Stimulated activated CD4-positive, alpha-beta T cell treated with anti-CD3 and anti-CD28 coated beads, Interleukin-2, amount 100 ng/mL, for 48 hours (primary cell): ENCODE data around the gene CASS4.
"Not testable (repeated sequence)": the region's sequence is repeated elsewhere in the genome, so short reads cannot be mapped to it uniquely, and the experiment has no call there.

Experiments used
- DNase-seq, 2 donors: peaks; one replicate each; pipeline ENCODE4 v3.0.0-alpha.2; 2020

CASS4 gene

GRCh38 chr20:56392881-56393482 is 19.1 kb upstream of the CASS4 start:
- no peak for DNase-seq

DNA sequence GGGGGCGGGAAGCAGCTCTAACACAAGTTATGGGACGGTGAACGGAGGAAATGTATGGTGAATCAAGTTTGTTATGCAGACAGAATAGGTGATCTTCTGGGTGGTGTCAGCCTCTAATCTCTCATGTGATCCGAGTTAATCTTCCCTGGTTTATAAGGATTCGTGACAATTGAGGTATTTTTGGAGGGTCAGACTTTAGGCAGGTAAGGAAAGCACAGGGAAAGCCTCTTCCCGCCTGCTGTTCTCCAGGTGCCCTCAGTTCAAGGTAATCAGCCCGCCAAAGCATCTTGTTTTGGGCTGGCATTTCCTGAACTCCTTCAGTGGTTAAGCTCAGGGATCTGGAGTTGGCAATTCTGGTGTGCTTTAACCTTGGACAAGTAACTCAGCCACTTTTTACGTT is 18.4 kb upstream of the CASS4 start:
- DNase-seq = no peak

DNA sequence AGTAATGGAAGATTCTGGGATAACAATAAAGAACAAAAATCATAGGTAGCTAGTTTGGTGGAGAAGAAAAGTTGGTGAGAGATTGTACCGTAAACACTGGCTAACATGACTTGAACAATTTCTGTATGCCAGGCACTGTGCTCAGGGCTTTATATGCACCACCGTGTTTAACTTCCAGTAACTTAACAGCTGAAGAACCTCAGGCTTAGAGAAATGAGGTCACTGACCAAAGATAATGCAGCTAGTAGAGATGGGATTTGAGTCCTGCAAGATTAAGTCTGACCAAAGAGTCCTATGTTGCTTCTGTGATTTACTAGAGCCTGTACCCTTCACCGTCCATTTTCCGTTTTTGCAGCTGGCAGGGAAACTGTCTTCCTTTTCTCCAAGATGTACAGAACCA is 16.9 kb upstream of the CASS4 start:
- DNase-seq = no peak

DNA sequence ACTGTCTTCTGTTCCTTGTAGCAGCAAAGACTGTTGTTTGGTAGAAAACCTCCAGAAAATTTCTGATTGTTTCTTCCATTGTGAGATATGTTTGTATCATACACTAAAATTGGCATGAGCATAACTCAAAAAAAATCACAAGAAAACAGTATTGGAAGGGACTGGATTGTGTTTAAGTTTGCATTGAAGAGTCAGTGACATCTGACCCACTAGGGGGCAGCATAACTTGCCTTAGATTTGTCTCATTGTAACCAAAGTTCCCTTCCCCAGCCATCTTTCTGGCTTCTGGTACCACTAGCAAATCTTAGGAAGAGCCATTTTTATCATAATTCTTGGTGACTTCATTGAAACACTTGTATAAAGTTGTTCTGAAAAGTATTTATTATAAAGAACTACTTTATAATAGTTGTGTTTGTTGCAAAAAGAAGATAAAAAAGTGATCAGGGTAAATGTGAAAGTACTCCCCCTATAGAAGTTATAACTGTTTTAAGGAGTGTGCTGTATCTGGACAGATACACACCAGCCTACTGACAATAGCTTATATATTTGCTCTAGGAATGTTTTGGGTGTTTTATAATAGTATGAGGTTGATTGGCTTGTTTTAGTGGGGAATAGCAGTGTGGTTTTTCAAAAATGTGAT is 11.9 kb upstream of the CASS4 start:
- DNase-seq = peak; percentile 59 to 70

DNA sequence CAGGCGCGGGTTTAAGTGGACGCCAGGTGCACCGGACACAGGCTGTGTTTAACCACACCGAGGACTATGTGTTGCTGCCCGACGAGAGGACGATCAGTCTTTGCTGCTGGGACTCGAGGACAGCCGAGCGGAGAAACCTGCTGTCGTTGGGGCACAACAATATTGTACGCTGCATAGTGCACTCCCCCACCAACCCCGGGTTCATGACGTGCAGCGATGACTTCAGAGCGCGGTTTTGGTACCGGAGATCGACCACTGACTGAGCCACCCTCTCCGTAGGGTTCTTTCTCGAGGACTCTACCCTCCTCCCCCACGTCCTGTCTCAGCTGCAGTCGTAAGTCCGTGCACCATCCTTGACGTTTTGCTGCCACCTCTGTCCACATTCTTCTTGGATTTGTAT is 8.6 kb upstream of the CASS4 start:
- DNase-seq = no peak

DNA sequence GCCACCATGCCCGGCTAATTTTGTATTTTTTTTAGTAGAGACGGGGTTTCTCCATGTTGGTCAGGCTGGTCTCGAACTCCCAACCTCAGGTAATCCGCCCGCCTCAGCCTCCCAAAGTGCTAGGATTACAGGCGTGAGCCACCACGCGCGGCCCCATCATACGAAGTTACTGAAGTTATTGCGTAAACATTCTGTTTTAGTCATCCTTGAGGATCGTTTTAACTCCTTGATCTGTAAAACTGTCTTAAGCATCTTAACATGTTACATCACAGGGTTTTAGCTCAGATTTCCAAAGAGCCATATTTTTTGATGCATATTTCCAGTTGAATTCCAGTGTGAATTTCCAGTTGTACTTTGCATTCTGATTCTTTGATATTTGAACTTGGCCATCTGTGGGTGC is 6.7 kb upstream of the CASS4 start:
- not testable (repeated sequence) for DNase-seq

DNA sequence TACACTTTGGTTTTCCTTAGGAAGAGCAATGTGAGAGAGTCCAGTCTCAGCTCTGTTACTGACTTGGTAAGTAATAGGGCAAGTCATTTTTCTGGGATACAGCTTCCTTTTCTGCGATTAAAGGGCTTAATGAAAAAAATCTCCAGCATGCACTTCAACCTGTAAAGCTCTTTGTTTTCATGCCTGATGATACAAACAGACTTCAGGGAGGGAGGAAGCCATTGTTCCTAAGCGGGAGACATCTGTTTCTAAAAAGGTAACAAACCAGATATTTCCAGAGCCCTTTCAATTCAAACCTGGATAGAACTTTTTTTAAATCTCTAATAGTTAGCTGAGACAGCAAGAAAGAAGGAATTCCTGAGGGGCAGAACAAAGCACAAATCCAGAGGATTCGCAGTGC is 5.2 kb upstream of the CASS4 start:
- DNase-seq = no peak

DNA sequence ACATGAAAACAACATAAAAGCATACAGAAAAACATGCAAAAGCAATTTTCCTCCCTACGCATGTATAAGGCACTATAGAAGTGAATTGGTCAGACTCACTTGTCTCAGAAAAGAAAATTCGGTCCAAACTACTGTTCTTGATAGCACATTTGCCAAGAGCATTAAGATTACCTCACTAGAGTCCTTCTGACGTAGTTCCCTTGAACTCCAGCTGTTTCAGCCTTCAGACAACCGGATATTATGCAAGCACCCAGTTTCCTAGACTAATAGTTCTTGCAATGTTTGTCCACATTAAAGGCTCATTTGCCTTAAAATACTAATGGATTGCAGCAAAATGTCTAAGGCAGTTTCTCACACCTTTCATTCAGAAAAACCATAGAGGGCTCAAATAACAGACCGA is 2.5 kb upstream of the CASS4 start:
- no peak for DNase-seq

- DNase-seq = no peak
Measured at GRCh38 chr20:56409956-56410355, 2.1 kb upstream of the CASS4 start.

DNA sequence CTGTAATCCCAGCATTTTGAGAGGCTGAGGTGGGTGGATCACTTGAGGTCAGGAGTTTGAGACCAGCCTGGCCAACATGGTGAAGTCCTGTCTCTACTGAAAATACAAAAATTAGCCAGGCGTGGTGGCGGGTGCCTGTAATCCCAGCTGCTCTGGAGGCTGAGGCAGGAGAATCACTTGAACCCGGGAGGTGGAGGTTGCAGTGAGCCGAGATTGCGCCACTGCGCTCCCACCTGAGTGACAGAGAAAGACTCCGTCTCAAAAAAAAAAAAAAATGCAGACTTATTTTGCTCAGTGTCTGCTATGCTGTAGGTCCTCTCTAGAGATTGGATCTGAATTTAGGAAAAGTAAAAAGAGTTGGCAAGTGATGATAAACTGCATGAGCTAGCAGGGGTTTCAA is 773 bp upstream of the CASS4 start:
- DNase-seq = not testable (repeated sequence)

DNA sequence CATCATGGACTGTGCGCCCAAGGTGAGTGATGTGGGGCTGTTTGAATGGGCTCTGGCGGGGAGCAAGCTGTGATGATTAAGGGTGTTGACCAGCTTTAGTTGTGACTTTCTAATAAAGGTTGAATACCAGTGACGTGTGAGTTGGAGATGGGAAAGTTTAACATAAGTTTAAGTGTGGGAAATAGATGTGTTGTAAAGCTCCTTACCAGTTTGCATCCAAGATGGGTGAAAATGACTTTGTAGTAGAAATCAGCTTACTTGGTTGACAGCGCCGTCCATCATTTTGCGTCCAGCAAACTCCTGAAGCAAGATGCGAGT is 372 bp downstream of the CASS4 start:
- DNase-seq = no peak

DNA sequence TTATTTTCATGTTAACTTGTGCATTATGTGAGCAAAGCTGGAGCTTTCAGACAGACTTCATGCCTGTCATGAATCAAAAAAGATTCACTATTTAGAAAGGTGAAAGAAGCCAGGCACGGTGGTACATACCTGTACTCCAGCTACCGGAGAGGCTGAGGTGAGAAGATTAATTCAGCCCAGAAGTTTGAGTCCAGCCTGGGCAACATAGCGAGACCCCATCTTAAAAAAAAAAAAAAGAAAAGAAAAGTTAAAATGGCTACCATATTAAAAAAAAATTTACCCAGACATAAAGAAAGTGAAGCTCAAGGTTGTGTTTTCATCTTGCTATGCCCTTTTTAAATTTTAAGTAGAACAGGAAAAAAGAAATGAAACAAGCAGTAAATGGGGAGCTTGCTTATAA is 889 bp downstream of the CASS4 start:
- DNase-seq = no peak

DNA sequence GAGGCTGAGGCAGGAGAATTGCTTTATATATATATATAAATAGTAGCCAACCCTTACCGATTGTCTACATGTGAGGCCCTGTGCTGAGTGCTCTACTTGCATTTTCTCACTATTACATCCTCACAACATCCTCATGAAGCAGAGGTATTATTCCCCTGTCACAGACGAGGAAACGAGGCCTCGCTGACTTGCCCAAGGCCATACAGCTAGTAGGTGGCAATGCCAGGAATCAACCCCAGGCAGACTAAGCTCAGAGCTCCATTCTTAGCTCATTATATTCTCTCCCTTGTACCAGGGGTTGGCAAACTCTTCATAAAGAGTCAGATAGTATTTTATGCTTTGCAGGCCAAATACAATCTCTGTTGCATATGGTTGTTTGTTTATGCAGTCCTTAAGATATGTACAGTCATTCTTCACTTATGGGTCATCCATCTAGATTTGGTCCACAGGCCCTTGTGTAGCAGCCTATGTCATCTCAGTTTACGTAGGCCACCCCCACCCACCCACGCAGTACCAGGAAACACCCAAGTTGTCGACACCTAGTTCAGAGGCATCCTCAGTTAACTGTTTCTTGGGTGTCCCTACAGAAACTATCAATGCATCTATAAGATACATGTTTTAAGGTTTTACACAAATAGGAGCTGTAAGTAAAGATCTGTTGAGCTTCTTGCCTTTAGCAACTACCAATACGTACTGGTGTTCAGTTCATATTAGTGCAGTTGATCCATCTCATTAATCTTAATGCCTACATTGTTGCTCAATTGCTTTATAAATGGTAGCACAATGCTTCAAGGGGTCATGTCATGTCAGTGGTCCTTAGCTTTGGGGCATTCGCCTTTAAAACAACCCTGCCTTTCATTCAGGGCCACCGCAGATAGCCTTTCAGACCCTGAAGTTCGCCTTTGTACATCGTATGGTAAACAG is 3.0 kb downstream of the CASS4 start:
- peak in 1 of 2 donors; percentile 51 for DNase-seq

GRCh38 chr20:56417402-56417801 is 5.3 kb downstream of the CASS4 start:
- no peak for DNase-seq

GRCh38 chr20:56417911-56418310 is 5.9 kb downstream of the CASS4 start:
- DNase-seq = no peak

GRCh38 chr20:56418385-56418861 is 6.4 kb downstream of the CASS4 start:
- no peak for DNase-seq

DNA sequence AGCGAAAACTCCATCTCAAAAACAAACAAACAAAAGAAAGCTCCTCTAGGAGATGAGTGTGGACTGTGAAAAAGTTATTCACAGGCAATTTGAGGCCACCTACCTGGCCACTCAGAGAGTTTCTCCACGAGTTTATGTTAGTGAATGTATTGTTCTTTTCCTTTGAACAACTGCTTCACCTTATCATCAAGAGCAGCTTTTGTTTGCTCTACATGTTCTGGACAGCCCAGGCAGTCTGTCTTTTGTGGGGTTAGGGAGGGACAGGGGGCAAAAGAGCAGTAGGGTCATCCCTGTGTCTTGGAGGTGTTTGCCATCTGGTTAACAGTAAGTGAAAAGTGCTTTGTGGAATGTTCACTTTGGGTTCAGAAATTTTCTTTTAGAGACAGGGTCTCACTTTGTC is 8.0 kb downstream of the CASS4 start:
- DNase-seq = no peak

DNA sequence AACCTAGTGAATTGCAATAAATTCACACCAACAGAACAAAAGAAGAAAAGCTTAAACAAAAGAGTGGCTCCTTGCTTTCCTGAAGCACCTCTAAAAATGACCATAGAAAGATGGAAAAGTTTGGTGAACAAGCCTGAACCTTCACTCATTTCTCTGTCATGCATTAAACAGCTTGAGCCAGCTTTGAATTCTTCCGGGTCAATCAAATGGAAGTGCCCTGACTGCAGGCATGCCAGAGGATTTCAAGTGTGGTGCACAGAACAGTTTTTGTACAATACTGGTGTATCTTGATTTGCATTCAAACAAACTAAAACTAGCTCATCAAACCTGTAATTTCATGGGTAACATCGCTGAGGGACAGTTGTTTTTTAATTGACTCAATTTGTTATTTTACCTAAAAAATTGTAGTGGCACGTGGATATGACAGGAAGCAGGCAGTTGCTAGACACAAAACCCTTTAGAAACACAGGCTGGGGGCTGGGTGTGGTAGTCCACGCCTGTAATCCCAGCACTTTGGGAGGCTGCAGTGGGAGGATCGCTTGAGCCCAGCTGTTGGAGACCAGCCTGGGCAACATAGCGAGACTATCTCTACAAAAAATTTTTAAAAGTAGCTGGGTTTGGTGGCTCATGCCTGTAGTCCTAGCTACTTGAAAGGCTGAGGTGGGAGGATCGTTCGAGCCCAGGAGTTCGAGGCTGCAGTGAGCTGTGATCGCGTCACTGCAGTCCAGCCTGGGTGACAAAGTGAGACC is 9.1 kb downstream of the CASS4 start:
- no peak for DNase-seq

GRCh38 chr20:56422076-56422823 is 10.2 kb downstream of the CASS4 start:
- DNase-seq = no peak

DNA sequence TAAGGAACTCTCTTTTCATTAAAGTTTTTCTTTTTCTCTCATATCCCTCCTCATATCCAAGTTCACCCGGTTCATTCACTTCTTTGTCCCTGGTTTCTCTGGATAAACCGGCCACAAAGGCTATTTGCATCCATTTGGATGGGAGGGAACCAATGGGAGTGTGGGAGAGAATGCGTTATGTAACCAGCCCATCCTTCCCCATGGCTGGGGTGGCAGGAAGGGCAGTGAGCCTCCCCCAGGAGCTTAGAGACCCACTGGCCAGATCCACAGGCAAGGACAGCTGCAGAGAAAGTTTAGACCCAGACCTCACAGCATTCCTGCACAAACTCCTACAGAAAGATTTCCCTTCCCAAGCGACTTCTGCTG is 10.7 kb downstream of the CASS4 start:
- no peak for DNase-seq

DNA sequence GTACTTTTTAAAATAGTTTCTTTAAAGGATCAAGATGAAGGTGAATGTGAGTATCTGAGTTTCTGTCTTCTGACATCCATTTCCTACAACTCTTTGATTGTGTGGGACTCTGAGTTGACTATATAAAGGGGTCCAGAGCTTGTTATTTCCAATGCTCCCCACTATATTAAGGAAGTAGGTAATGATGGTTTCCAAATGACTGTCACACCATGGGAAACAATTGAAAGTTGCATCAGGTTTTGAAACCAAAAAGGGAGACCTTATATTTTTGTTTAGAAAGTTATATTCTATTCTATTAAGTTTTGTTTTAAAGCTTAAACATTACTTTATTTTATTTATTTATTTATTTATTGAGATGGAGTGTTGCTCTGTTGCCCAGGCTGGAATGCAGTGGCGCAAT is 11.2 kb downstream of the CASS4 start:
- DNase-seq = no peak

- DNase-seq = no peak
Measured at GRCh38 chr20:56423886-56424285, 11.8 kb downstream of the CASS4 start.

DNA sequence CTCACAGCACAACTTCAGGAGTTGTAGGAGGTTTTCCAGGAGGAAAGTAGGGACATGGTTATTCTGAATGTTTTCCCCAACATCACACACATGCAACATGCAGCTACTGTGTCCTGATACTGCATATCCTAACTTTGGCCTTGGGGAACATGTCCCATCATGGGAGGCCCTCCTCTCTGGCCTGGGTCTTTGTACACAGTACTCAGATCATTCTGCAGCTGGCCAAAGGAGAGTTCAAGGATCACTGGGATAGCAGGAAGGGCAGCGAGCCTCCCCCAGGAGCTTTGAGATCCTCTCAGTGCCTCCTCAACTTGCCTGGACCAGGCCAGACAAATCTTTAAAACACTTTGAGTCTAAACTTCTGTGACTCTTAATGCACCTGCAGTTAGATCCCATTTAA is 12.9 kb downstream of the CASS4 start:
- DNase-seq = no peak
